ENCODE data around the gene FOXG1. TPM values are rescaled to one million over a fixed set of nuclear protein-coding genes. Genes with fewer than 3 reads are reported as not detected.

FOXG1 gene
- polyA plus RNA-seq, 1 donor (not counting 4 experiments of a cell fraction or from before 2014, with no cell fraction given): not detected

GRCh38 chr14:28761438-28762291 is 4.9 kb upstream of the FOXG1 start:
- Histone ChIP-seq H3K27me3 (ENCODE audit: control insufficient read depth, extremely low read depth, insufficient read depth, low read length) (peaks cover 91% of the 10 kb centered on the region), H3K79me2 (ENCODE audit: control insufficient read depth, insufficient read depth, low read length) (no peaks in the 10 kb centered on the region), H3K9me3 (ENCODE audit: control insufficient read depth, low read depth, low read length) (no peaks in the 10 kb centered on the region), H3K27ac (ENCODE audit: control insufficient read depth, insufficient read depth, low read length) (no peak overlapping the region), H3K9ac (ENCODE audit: control insufficient read depth, extremely low read depth, insufficient read depth, low read length) (no peak overlapping the region), H3K36me3 (ENCODE audit: control insufficient read depth in 2 of 2, extremely low read depth in 1 of 2, insufficient read depth in 2 of 2, low read length in 2 of 2) (no peaks in the 10 kb centered on the region), H3K4me1 (ENCODE audit: control insufficient read depth, extremely low read depth, insufficient read depth, low read length) (peaks cover 7% of the 10 kb centered on the region), H3K9me1 (ENCODE audit: control insufficient read depth, extremely low read depth, insufficient read depth, low read length) (no peaks in the 10 kb centered on the region), H3K4me3 (ENCODE audit: control insufficient read depth in 2 of 3, extremely low read depth in 1 of 3, insufficient read depth in 2 of 3, low read depth in 1 of 3, low read length in 3 of 3) (no peak overlapping the region), H2AFZ (ENCODE audit: control insufficient read depth, low read length) (no peak overlapping the region), H3K4me2 (ENCODE audit: control insufficient read depth, extremely low read depth, insufficient read depth, low read depth, low read length) (no peak overlapping the region), H4K20me1 (ENCODE audit: control insufficient read depth, extremely low read depth, insufficient read depth, low read length) (peaks cover 10% of the 10 kb centered on the region)
- no peak for TF ChIP-seq CTCF (optimal IDR thresholded peaks at IDR 0.05 in 1 of 3, IDR thresholded peaks at IDR 0.05 in 1 of 3, conservative IDR thresholded peaks at IDR 0.05 in 1 of 3; ENCODE audit: extremely low read depth in 1 of 3, insufficient read depth in 2 of 3, low read length in 3 of 3)
- TF ChIP-seq EZH2 (IDR thresholded peaks at IDR 0.05; ENCODE audit: low read length): peak; percentile 63
- dilution Hi-C loops (cut with MboI; ENCODE audit: extremely low pct_ligation_motif_present, low sequenced_read_pairs): loop anchor here (25.0 kb wide), 1 partner anchor 776 kb away; no protein-coding TSS in a partner anchor
- FAIRE-seq (no peak), DNase-seq (ENCODE audit: low read depth, low spot score) (no peak)

- Histone ChIP-seq H3K4me2 (ENCODE audit: control insufficient read depth, extremely low read depth, insufficient read depth, low read depth, low read length) (no peak overlapping the region), H3K9me1 (ENCODE audit: control insufficient read depth, extremely low read depth, insufficient read depth, low read length) (no peaks in the 10 kb centered on the region), H3K36me3 (ENCODE audit: control insufficient read depth in 2 of 2, extremely low read depth in 1 of 2, insufficient read depth in 2 of 2, low read length in 2 of 2) (no peaks in the 10 kb centered on the region), H3K4me3 (ENCODE audit: control insufficient read depth in 2 of 3, extremely low read depth in 1 of 3, insufficient read depth in 2 of 3, low read depth in 1 of 3, low read length in 3 of 3) (no peak overlapping the region), H3K9ac (ENCODE audit: control insufficient read depth, extremely low read depth, insufficient read depth, low read length) (no peak overlapping the region), H4K20me1 (ENCODE audit: control insufficient read depth, extremely low read depth, insufficient read depth, low read length) (peaks cover 10% of the 10 kb centered on the region), H3K4me1 (ENCODE audit: control insufficient read depth, extremely low read depth, insufficient read depth, low read length) (peaks cover 4% of the 10 kb centered on the region), H2AFZ (ENCODE audit: control insufficient read depth, low read length) (no peak overlapping the region), H3K27me3 (ENCODE audit: control insufficient read depth, extremely low read depth, insufficient read depth, low read length) (peaks cover 85% of the 10 kb centered on the region), H3K9me3 (ENCODE audit: control insufficient read depth, low read depth, low read length) (no peaks in the 10 kb centered on the region), H3K27ac (ENCODE audit: control insufficient read depth, insufficient read depth, low read length) (no peak overlapping the region), H3K79me2 (ENCODE audit: control insufficient read depth, insufficient read depth, low read length) (no peaks in the 10 kb centered on the region)
- no peak for DNase-seq (ENCODE audit: low read depth, low spot score)
- dilution Hi-C loops (cut with MboI; ENCODE audit: extremely low pct_ligation_motif_present, low sequenced_read_pairs): loop anchor here (25.0 kb wide), 1 partner anchor 775 kb away; no protein-coding TSS in a partner anchor
- FAIRE-seq: no peak
- peak; percentile 64 for TF ChIP-seq EZH2 (IDR thresholded peaks at IDR 0.05; ENCODE audit: low read length)
- TF ChIP-seq CTCF (optimal IDR thresholded peaks at IDR 0.05 in 1 of 3, IDR thresholded peaks at IDR 0.05 in 1 of 3, conservative IDR thresholded peaks at IDR 0.05 in 1 of 3; ENCODE audit: extremely low read depth in 1 of 3, insufficient read depth in 2 of 3, low read length in 3 of 3): no peak
Observed at GRCh38 chr14:28762303-28762954, 4.2 kb upstream of the FOXG1 start.
